ENCODE results near the gene UGT2A1.

UGT2A1 gene

DNA sequence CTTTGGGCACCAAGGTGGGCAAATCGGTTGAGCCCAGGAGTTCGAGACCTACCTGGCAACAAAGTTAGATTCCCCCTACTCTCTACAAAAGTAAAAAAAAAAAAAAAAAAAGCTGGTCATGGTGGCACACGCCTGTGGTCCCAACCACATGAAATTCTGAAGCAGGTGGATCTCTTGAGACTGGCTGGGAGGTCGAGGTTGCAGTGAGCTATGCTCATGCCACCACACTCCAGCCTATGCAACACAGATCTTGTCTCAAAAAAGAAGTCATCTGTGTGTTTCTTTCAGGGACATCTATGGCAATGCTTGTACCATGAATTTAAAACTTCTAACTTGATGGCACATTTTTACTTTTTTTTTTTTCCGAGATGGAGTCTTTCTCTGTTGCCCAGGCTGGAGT, 68.9 kb downstream of the UGT2A1 start:
- DNase-seq: no peak

DNA sequence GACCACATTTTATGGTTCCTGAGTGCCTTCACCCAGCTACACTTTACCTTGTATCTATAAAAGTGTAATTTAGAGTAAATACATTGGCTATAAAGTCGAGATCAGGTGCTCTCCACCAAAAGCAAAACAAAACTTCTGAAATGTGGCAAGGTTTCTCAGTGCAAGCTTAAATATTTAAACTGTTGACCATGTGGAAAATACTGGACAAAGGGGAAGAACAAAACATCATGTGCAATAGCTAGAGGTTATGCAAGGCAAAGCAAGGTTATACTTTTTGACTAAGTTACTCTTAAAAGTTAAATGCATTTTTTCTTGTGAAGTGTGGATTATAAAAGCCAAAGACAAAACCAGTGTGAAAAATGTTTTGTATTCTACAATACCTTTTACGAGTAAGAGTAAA, 69.5 kb downstream of the UGT2A1 start:
- DNase-seq: no peak

- no peak for DNase-seq
Observed at GRCh38 chr4:69577245-69577644, 75.8 kb downstream of the UGT2A1 start.

- no peak for DNase-seq
Observed at GRCh38 chr4:69576251-69576877, 76.7 kb downstream of the UGT2A1 start.

GRCh38 chr4:69568787-69569186, 84.3 kb downstream of the UGT2A1 start:
- no peak for DNase-seq

DNA sequence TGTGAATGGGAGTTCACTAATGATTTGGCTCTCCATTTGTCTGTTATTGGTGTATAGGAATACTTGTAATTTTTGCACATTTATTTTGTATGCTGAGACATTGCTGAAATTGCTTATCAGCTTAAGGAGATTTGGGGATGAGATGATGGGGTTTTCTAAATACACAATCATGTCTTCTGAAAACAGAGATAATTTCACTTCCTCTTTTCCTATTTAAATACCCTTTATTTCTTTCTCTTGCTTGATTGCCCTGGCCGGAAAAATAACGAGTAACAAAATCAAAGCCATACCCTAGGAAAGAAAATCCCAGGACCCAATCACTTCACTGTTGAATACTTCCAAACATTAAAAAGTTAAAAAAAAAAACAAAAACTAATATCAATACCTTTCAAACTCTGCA, 89.6 kb downstream of the UGT2A1 start:
- DNase-seq: no peak

GRCh38 chr4:69549651-69550050, 103.4 kb downstream of the UGT2A1 start:
- no peak for DNase-seq

- DNase-seq: no peak
Observed at GRCh38 chr4:69546134-69546765, 106.8 kb downstream of the UGT2A1 start.

Measured in cortex of kidney (tissue), 1 donor.